Measurements from ENCODE around the gene ZDHHC22. TPM values are rescaled to one million over a fixed set of nuclear protein-coding genes. Genes with fewer than 3 reads are reported as not detected.

ZDHHC22 gene
- total and polyA plus RNA-seq, 2 donors from 2014 or later: not detected

DNA sequence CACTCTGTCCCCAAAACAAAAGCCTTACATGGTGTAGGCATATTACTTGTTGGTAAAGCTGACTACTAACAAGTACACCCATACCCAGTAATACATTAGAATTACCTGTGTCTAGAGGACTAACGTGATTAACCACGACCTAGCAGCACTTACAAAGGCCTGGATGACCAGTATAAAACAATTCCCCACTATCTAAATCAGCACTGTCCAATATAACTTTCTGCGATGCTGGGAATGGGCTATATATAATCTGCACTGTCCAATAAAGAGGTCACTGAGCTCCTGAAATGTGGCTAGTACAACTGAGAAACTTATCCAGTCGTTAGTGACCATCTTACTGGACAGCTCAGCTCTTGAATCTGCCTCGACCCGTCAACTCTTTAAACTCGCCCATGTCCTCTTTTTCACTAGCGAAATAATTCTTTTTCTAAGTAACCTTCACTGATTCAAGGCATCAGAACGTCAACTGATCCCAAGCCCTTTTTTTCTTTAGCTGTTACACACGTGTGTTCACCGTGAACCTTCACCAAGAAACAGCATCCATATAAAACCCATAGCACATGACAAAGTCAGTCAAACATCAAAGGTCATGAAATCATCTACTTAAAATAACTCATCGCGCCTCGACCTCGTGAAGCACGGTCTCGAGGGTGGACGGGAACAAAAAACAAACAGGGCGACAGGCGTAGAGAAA is 44.4 kb downstream of the ZDHHC22 start:
- H3K4me3 ChIP-seq (ENCODE audit: low read length in 3 of 3): peak overlapping the region; percentile 72 to 83 (median 75)
- intact Hi-C loops (cut with DNase I): no loop called here
- H3K9ac ChIP-seq (ENCODE audit: low read length in 3 of 3): peak overlapping the region; percentile 77 to 91 (median 84)
- FAIRE-seq: no peak
- TF ChIP-seq, protein P1, sequence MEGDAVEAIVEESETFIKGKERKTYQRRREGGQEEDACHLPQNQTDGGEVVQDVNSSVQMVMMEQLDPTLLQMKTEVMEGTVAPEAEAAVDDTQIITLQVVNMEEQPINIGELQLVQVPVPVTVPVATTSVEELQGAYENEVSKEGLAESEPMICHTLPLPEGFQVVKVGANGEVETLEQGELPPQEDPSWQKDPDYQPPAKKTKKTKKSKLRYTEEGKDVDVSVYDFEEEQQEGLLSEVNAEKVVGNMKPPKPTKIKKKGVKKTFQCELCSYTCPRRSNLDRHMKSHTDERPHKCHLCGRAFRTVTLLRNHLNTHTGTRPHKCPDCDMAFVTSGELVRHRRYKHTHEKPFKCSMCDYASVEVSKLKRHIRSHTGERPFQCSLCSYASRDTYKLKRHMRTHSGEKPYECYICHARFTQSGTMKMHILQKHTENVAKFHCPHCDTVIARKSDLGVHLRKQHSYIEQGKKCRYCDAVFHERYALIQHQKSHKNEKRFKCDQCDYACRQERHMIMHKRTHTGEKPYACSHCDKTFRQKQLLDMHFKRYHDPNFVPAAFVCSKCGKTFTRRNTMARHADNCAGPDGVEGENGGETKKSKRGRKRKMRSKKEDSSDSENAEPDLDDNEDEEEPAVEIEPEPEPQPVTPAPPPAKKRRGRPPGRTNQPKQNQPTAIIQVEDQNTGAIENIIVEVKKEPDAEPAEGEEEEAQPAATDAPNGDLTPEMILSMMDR (IDR thresholded peaks at IDR 0.05; ENCODE audit: borderline replicate concordance, extremely low read depth, insufficient read depth): no peak
- DNase-seq: peak in 1 of 5 donors; percentile 74
- H3K27me3 ChIP-seq (ENCODE audit: control insufficient read depth, insufficient read depth, low read length): no peaks in the 10 kb centered on the region
- peak overlapping the region; percentile 99 to 100 for H3K27ac ChIP-seq (ENCODE audit: low read depth in 2 of 2, low read length in 2 of 2)
- H3K4me1 ChIP-seq (ENCODE audit: control insufficient read depth in 2 of 3, insufficient read depth in 2 of 3, low read depth in 1 of 3, low read length in 3 of 3): peaks cover 3 to 26% (median 18%) of the 10 kb centered on the region in 3 donors
- no peaks in the 10 kb centered on the region for H3K9me3 ChIP-seq (ENCODE audit: control insufficient read depth in 2 of 3, insufficient read depth in 1 of 3, low read length in 3 of 3)
- H3K36me3 ChIP-seq (ENCODE audit: control insufficient read depth in 2 of 3, insufficient read depth in 3 of 3, low read length in 3 of 3): no peaks in the 10 kb centered on the region

DNA sequence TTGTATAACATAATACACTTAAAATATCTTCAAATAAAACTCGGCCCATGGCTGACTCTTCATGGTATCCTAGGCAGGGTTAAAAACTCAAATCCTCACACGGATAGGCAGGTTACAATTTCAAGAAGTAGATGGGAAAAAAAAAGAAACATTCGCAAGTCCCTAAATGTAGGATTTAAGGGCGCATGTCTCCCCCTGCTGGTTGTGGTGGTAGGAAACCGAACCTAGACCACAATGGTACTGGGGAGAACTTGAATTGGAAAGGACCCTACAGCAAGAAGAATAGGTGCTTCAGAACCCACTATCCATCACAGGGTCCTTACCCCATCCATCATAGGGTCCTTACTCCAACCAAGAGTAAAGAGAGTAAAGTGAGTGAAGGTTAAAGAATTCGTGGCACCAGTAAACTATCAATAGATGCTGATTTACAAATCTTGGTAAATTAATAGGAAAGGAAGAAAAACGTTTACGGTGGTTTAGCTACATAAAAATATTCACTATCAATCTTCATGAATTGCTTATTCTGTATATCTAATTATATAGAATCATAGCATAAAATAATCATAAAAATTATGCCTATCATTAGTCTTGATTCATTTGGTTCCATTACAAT is 46.8 kb downstream of the ZDHHC22 start:
- peak overlapping the region in 1 of 2 donors; percentile 23 for H3K27ac ChIP-seq (ENCODE audit: low read depth in 2 of 2, low read length in 2 of 2)
- FAIRE-seq: peak; percentile 23

GRCh38 chr14:77092676-77093075 is 48.9 kb downstream of the ZDHHC22 start:
- H3K9ac ChIP-seq (ENCODE audit: low read length in 3 of 3): no peak overlapping the region
- H3K4me3 ChIP-seq (ENCODE audit: low read length in 3 of 3): no peak overlapping the region
- TF ChIP-seq, protein P1 (IDR thresholded peaks at IDR 0.05; ENCODE audit: borderline replicate concordance, extremely low read depth, insufficient read depth): no peak
- H3K4me1 ChIP-seq (ENCODE audit: control insufficient read depth in 2 of 3, insufficient read depth in 2 of 3, low read depth in 1 of 3, low read length in 3 of 3): peaks cover 0 to 7% (median 5%) of the 10 kb centered on the region in 3 donors
- peaks cover 0 to 11% (median 3%) of the 10 kb centered on the region in 3 donors for H3K9me3 ChIP-seq (ENCODE audit: control insufficient read depth in 2 of 3, insufficient read depth in 1 of 3, low read length in 3 of 3)
- H3K27ac ChIP-seq (ENCODE audit: low read depth in 2 of 2, low read length in 2 of 2): peak overlapping the region in 1 of 2 donors; percentile 18
- no peak for FAIRE-seq
- no peaks in the 10 kb centered on the region for H3K36me3 ChIP-seq (ENCODE audit: control insufficient read depth in 2 of 3, insufficient read depth in 3 of 3, low read length in 3 of 3)
- intact Hi-C loops (cut with DNase I): no loop called here
- no peaks in the 10 kb centered on the region for H3K27me3 ChIP-seq (ENCODE audit: control insufficient read depth, insufficient read depth, low read length)
- DNase-seq: peak in 1 of 5 donors; percentile 21

More for the DNA sequence above, 46.8 kb downstream of the ZDHHC22 start:
- no peaks in the 10 kb centered on the region for H3K36me3 ChIP-seq (ENCODE audit: control insufficient read depth in 2 of 3, insufficient read depth in 3 of 3, low read length in 3 of 3)
- DNase-seq: peak; percentile 76 to 94 (median 82)
- peaks cover 0 to 11% (median 3%) of the 10 kb centered on the region in 3 donors for H3K9me3 ChIP-seq (ENCODE audit: control insufficient read depth in 2 of 3, insufficient read depth in 1 of 3, low read length in 3 of 3)
- H3K9ac ChIP-seq (ENCODE audit: low read length in 3 of 3): no peak overlapping the region
- no peaks in the 10 kb centered on the region for H3K27me3 ChIP-seq (ENCODE audit: control insufficient read depth, insufficient read depth, low read length)
- TF ChIP-seq, protein P1 (IDR thresholded peaks at IDR 0.05; ENCODE audit: borderline replicate concordance, extremely low read depth, insufficient read depth): peak; percentile 74
- intact Hi-C loops (cut with DNase I): no loop called here
- H3K4me1 ChIP-seq (ENCODE audit: control insufficient read depth in 2 of 3, insufficient read depth in 2 of 3, low read depth in 1 of 3, low read length in 3 of 3): peaks cover 3 to 14% (median 12%) of the 10 kb centered on the region in 3 donors
- no peak overlapping the region for H3K4me3 ChIP-seq (ENCODE audit: low read length in 3 of 3)

All from kidney (tissue), 14 donors.